Globus pallidus (tissue), 1 donor: ENCODE measurements around the gene FAM174C.
A peak's percentile ranks its signal among the peaks of the same experiment; 100 is the strongest.

Source experiments
- DNase-seq: peaks from one replicate; pipeline ENCODE4 v3.0.0-alpha.2; 2015; ENCODE audit warnings: low spot score

FAM174C gene

GRCh38 chr19:1273263-1274041 lies 1.9 kb upstream of the FAM174C start:
- DNase-seq, result no peak

- DNase-seq, result no peak
Measured at GRCh38 chr19:1274081-1274851, 1.1 kb upstream of the FAM174C start.

DNA sequence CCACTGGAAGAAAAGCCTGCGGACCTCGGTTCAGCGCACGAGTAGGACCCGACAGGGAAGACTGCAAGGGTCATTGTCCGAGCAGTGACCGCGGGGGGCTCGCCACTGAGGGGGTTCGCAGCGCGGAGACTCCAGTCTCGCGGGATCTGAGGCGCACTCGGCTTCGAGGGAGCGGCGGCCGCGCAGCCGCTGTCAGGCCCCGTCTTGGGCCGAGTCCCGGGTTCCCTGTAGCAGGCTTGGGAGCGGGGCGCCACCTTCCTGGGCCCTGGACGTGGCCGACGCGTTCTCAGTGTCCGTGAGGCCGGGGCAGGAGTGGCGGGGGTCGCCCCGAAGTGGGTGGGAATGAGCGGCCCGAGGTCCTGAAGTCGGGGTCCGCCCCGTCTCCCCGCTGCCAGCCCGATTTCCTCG lies 474 bp upstream of the FAM174C start:
- DNase-seq, result no peak

DNA sequence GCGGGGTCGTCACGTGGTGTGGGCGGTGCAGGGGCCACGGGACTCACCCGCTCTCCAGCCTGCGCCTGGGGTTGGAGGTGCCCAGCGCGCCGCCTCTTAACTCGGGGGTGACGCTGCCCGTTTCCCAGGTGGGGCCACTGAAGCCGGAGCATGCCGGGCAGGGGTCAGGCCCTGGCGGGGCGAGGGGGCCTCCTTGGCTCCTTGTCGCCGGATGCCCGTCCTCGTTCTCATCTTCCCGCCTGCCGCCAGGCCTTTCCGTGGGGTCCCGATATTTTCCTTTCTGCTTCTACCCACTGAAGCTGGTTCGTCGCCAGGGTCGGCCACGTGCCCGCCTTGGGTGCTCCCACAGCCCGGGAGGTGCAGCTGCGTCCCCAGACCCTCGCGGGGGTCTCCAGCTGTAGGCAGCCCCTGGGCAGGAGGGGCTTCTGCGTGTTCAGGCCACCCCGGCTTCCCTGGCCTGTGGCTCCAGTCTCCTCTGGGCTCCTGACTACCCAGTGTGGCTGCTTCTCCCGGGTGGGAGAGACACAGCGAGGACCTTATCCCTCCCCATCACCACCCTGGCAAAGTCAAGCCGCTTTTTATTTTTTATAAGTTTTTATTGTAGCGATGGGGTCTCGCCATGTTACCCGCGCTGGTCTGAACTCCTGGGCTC lies 772 bp downstream of the FAM174C start:
- DNase-seq, result no peak

DNA sequence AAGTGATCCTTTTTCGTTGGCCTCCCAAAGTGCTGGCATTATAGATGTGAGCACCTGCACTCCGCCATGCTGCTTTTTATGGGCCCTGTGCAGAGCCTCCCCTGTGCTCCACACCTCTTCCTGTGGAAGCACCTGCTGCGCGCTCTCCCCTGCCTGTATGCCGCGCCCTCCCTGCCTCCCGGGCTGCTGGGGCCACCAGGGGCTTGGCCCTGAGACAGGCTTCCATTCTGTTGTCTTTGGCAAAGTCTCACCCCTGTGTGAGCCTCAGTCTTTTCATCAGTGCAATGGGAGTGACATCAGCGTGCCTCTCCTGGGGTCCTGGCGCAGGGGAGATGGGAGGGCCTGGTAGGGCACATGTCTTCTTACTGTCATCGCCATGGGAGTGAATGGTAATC lies 1.3 kb downstream of the FAM174C start:
- DNase-seq, result no peak

DNA sequence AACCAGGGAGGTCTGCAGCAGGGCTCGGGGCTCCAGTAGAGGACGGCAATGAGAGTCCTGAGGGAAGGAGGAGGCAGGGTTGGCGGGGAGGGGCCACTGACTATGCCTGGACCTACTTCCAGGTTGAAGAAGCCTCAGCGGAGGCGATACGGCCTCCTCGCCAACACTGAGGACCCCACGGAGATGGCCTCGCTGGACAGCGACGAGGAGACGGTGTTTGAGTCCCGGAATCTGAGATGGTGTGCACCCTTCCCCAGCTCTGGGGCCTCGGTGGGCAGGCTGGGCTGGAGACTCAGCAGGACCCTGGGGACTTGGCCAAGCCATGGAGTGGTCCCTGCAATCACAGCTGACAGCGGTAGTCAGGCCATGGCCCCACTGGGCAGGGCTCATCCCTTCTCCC lies 1.7 kb downstream of the FAM174C start:
- no peak for DNase-seq

GRCh38 chr19:1278074-1278473 lies 2.7 kb downstream of the FAM174C start:
- no peak for DNase-seq

DNA sequence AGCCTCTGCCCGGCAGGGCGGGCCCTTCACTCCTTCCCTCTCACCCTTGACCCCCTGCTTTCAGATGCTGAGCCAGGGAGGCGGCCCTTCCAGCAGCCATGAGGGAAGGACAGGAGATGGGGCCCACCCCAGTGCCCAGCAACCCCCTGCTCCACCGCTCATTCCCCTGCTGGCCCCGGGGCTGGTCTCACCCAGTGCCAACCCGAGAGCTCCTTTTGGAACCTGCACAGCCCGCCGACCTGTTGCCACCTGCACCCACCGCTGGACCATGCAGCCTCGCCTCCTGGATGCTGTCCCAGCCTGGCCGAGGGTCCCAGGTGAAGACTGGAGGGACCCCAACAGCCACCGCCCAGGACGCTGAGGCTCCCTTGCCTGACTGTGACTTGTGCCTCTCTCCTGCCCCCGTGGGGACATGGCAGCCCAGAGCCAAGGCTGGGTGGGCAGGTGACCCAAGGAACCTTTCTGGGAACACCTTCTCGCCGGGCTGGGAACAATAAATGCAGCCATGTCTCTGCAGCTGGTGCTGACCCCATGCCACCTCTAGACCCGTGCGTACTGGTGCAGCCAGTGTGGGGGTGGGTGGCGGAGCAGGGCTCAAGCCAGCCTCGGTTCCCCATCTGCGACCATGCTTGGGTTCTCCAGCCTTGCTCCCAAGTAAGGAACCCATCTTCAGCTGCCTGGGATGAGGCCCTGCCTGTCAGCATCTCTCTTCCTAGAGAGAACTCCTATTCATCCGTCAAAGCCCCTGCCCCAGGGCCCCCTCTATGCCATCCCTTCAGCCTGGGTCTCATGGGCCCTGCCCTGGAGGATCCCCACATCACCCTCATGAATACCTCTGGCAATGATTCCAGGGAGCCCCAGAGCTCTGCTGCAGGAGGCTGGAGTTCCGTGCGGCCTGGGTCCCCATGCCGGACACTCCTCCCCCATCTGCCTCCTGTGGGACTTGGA lies 3.7 kb downstream of the FAM174C start:
- DNase-seq, result no peak

DNA sequence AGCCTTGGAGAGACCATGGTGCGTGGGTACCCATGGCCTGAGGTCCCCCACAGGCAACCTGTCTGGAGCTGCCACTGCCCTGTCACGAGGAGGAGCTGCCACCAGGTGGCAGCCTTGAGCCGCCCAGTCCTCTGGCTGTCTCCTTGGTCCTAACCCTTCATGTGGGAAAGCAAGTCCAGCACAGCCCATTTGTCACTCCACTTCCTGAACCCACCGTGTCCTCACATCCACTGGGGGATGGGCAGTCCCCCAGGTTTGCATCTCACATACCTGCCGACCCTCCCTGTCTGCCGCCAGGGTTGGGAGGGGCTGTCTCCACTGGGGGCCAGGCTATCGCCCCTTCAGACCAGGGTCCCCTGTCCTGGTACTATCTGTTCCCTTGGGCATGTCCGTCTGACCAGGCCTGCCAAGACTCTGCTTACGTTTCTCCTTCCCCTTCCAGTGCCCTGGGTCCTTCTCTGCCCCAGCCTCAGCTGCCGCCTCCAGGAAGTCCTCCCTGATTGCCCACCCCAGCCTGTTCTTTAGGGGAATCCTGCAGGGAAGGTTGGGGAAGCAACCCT lies 4.5 kb downstream of the FAM174C start:
- peak; percentile 84 for DNase-seq

DNA sequence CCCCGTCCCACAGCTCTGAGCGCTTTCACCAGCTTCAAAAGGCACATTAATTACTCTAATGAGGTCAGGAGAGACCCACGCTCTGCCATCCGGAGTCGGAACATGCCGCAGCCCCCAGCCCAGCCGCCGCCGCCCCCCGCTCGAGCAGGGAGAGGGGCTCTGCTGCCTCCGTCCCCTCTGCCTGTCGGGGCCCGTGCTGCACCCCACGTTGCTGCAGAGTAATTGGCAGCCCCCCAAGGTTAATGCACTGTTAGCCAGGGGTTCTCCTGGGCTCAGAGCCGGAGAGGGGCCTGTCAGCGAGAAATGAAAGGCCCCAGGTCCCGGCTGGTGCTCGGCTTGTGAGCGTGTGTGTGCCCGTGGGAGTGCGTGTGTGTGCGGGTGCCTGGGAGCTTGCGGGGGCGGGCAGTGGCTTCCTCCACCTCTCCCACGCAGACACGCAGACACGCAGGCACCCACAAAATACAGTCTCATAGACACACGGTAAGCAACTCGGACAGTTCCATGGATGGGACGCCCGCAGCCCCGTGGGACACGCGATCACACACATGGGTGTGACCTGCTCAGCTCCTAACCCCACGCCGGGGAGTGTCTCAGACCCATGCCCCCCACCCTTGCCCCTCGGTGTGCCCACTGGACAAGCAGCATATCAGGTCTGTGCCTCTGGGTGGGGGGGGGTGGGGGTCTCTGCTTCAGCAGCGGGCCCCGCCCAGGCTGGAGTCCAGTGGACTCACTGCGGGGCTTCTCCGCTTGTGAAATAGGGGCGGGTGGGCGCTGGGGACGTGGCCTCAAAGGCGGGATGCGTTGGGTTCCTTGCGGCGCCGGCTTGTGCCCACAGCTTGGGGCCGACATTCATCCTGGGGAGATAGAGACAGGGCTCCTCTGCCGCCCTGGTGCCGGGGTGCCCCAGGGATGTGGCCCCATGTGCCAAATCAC lies 5.6 kb downstream of the FAM174C start:
- DNase-seq, result no peak

DNA sequence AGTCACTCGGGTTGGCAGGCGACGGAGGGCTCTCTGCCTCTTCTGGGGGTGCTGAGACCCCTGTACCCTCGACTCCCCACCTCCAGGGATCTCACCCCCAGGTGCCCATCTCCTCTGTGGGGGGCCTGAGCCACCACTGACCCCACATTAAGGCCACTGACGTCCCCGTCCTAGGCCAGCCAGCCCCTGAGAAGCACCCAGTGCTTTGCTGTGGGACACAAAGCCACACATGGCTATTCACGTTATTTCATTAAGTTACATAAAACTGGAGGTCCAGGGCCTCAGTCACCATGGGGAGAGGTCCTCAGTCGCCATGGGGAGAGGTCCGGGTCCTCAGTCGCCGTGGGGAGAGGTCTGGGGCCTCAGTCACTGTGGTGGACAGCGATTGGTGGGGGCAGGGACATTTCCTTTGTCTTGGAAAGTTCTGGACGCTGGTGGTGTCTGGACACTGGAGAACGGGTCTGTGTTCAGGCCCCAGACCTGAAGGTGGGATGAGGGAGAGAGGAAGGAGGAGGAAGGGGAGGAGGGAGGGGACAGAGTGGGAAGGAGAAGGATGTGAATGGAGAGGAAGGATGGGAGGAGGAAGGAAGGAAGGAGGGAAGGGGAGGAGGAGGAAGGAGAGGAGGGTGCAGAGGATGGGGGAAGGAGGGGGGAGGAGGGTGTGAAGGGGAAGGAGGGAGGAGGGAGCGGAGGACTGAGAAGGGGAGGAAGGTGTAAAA lies 6.4 kb downstream of the FAM174C start:
- no peak for DNase-seq

GRCh38 chr19:1282588-1283206 lies 7.4 kb downstream of the FAM174C start:
- DNase-seq, result no peak

- DNase-seq, result no peak
Measured at GRCh38 chr19:1283207-1283916, 8.0 kb downstream of the FAM174C start.

DNA sequence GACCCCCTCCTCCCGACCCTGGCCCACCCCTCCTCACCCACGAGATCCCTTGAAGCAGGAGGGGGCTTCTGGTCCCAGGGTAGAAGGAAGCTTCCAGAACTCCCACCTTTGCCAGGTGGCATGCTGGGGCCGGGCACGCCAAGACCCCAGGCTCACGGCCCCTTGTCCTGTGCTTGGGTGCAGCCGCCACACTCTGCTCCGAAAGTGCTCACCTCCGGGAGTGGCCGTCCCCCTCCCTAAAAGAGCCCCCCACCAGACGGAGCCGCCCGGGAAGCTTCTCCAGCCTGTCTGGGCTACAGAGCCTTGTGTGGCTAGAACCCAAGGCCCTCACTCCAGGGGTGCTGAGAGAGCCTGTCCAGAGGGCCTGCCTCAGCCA lies 8.6 kb downstream of the FAM174C start:
- no peak for DNase-seq

GRCh38 chr19:1284293-1284978 lies 9.1 kb downstream of the FAM174C start:
- DNase-seq, result no peak

DNA sequence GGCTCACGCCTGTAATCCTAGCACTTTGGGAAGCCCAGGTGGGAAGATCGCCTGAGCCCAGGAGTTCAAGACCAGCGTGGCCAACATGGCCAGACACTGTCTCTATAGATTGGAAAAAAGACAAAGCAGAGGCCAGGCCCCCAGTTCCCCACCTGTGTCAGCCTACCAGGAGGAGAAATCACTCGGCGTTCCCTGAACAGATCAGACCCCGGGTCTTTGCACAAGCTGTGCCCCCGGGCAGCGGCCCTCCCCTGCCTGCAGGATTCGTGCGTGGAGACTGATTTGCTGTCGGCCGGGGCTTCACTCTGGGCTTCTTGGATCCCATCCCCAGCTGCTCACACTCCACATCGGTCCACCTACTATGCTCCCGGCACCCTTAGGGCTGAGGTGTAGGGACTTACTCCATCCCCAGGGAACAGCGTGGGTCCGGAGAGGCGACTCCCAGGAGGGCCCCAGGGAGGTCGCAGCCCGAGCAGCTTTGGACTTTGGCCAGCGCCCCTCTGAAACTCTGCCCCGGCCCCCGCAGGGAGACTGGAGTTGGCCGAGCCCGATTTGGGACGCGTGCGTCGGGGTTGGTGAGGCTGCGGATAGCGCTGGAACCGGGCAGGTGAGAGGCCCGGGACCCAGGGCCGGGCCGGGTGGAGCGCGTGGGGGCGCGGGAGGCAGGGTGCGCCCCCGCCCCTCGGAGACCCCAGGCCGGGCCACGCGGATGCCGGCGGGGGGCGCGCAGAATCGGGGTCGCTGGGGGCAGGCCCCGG lies 9.8 kb downstream of the FAM174C start:
- DNase-seq, result no peak

DNA sequence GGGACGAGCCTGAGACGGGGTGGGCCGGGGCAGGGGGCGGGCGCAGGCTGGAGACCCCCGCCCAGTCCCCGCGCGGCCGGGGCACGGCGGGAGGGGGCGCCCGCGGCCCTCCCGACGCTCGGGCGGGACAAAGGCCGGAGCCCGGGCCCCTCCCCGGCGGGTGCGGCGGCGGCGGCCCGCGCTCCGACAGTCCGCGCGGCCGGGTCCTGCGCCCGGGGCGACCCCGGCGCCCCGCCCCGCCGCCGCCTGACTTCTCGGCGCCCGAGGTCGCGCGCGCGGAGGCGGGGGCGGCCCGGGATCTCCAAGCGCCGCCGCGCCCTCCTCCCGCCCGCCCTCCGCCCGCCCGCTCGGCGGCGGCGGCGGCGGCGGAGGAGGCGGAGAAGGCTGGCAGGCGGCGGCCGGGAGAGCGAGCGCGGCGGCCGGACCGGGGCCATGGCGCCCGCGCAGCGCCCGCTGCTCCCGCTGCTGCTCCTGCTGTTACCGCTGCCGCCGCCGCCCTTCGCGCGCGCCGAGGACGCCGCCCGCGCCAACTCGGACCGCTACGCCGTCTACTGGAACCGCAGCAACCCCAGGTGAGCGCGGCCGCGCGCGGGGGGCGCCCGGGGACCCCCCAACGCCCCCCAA lies 10.5 kb downstream of the FAM174C start, which contains the start of gene EFNA2:
EFNA2 (plus strand) TSS at position 137 of the 624 bp plus-strand sequence; CDS start at position 433, 296 bp downstream.
- DNase-seq, result no peak
